ENCODE data around the gene C13orf46. TPM values are rescaled to one million over a fixed set of nuclear protein-coding genes. Genes with fewer than 3 reads are reported as not detected.
A peak's percentile ranks its signal among the peaks of the same experiment; 100 is the strongest.

C13orf46 gene
- total RNA-seq, 3 donors from 2014 or later, result 0.16 to 0.73 (median 0.66) TPM

DNA sequence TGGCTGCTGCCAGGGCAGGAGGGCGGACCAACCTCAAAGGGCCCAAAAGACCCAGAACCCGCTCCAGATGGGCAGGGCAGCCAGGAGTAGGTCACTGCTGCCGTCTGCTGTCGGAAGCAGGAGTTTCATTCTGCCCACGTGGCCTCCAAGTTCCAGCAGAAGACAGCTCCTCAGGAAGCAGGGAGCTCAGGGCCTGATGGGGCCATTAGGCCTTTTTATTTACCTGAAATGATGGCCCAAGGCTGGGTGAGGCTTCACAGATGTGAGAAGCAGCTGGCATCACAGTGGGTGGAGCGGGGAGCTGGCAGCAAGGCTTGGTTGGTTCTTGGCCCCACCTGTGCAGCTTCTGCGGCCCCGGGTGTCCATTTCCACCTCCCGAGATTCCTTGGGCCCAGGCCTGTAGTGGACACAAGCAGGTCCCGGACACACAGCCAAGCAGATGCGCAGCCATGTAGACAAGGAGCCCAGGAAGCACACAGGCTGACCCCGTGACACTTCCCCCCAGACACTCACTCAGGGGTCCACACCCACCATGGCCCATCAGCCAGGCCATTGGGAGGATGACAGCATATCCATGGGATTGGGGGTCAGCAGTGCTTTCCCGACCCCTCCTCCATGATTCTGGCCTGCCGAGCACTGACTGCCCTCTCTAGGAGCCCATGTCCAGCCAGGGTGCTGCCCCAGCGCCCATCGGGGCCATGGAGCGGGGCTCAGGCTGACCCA is 26.4 kb downstream of the C13orf46 start:
- H3K27ac ChIP-seq, result peak overlapping the region in 1 of 2 donors; percentile 48
- no peaks in the 10 kb centered on the region for H3K27me3 ChIP-seq
- H3K4me3 ChIP-seq, result no peak overlapping the region
- intact Hi-C loops (cut with DNase I; ENCODE audit: low total_unique reads), result loop anchor here (10.0 kb wide), 1 partner anchor 133 kb away; no protein-coding TSS in a partner anchor
- H3K36me3 ChIP-seq, result no peaks in the 10 kb centered on the region
- peak in 2 of 3 donors; percentile 20 to 38 for TF ChIP-seq POLR2AphosphoS5 (IDR thresholded peaks at IDR 0.05)
- TF ChIP-seq POLR2A (IDR thresholded peaks at IDR 0.05), result no peak
- TF ChIP-seq, protein P1, sequence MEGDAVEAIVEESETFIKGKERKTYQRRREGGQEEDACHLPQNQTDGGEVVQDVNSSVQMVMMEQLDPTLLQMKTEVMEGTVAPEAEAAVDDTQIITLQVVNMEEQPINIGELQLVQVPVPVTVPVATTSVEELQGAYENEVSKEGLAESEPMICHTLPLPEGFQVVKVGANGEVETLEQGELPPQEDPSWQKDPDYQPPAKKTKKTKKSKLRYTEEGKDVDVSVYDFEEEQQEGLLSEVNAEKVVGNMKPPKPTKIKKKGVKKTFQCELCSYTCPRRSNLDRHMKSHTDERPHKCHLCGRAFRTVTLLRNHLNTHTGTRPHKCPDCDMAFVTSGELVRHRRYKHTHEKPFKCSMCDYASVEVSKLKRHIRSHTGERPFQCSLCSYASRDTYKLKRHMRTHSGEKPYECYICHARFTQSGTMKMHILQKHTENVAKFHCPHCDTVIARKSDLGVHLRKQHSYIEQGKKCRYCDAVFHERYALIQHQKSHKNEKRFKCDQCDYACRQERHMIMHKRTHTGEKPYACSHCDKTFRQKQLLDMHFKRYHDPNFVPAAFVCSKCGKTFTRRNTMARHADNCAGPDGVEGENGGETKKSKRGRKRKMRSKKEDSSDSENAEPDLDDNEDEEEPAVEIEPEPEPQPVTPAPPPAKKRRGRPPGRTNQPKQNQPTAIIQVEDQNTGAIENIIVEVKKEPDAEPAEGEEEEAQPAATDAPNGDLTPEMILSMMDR (IDR thresholded peaks at IDR 0.05), result peak; percentile 57 to 83 (median 82)
- peak in 1 of 2 donors; percentile 72 for DNase-seq (ENCODE audit: low spot score in 2 of 2)
- no peaks in the 10 kb centered on the region for H3K9me3 ChIP-seq
- peaks cover 0 to 5% of the 10 kb centered on the region in 2 donors for H3K4me1 ChIP-seq

DNA sequence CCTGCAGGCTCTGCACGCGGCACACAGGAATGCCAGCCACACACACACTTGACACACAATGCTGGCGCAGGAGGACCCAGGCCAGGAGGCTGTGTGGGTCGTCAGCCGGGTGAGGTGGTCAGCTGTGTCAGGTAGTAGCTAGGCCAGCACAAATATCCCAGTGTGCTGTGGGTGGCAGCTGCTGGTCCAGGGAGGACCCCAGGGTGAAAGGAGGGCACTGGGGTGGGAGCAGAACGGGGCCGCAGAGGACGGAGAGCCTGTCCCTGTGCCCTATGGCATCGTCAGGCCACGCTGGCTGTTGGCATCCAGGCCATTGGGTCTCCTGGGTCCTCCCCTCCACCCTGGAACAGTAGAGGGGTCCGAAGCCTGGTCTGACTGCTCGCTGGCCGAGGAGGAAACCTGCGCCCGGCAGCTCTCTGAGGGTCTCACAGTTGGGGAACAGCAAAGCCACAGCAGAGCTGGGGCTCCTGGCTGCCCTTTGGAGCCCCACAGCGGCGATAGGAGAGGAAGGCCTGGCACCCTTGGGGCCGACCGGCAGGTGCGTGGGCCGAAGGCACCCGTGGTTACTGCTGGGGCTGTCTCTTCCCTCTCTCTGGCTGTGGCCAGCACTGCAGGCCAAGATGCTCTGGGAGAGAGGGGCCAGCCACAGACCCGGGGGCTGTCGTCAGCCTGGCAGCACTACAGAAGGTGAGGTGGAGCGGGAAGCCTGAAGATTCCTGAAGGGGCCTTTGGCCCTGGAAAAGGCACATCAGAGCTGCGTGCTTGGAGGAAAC is 27.3 kb downstream of the C13orf46 start:
- no peak for TF ChIP-seq POLR2AphosphoS5 (IDR thresholded peaks at IDR 0.05)
- no peak for TF ChIP-seq POLR2A (IDR thresholded peaks at IDR 0.05)
- TF ChIP-seq, protein P1 (IDR thresholded peaks at IDR 0.05), result no peak
- Histone ChIP-seq H3K4me1 (peaks cover 0 to 5% of the 10 kb centered on the region in 2 donors), H3K36me3 (no peaks in the 10 kb centered on the region), H3K4me3 (no peak overlapping the region), H3K27ac (peak overlapping the region in 1 of 2 donors; percentile 48), H3K9me3 (no peaks in the 10 kb centered on the region), H3K27me3 (no peaks in the 10 kb centered on the region)
- DNase-seq (ENCODE audit: low spot score in 2 of 2), result no peak
- intact Hi-C loops (cut with DNase I; ENCODE audit: low total_unique reads), result loop anchor here (10.0 kb wide), 1 partner anchor 132 kb away; no protein-coding TSS in a partner anchor

DNA sequence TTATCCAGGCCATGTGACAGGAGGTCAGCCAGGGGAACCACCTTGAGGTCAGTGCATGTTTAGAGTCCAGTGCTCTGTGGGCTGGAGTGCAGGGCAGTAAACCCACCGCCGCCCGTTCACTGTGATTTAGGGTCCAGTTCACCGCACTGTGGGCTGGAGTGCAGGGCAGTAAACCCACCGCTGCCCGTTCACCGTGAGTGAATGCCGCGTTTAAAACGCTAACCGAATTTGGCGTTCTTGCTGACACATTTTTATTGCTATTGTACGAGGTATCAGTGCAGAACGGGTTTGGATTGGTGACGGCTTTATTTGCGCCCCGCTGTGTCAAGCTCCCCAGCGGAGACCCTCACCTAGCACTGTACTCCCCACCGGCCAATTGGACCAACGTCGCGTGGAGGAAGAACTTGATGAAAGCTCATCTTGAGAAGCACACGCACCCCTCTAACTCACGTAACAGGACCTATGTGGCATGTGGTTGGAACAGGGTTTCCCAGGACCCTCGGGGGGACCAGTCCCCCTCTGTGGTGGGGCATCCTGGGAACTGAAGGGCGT is 27.9 kb downstream of the C13orf46 start:
- H3K36me3 ChIP-seq, result no peaks in the 10 kb centered on the region
- H3K4me3 ChIP-seq, result no peak overlapping the region
- H3K4me1 ChIP-seq, result peaks cover 0 to 5% of the 10 kb centered on the region in 2 donors
- H3K9me3 ChIP-seq, result no peaks in the 10 kb centered on the region
- TF ChIP-seq POLR2AphosphoS5 (IDR thresholded peaks at IDR 0.05), result no peak
- TF ChIP-seq, protein P1 (IDR thresholded peaks at IDR 0.05), result no peak
- no peak for TF ChIP-seq POLR2A (IDR thresholded peaks at IDR 0.05)
- DNase-seq (ENCODE audit: low spot score in 2 of 2), result no peak
- no peaks in the 10 kb centered on the region for H3K27me3 ChIP-seq
- intact Hi-C loops (cut with DNase I; ENCODE audit: low total_unique reads), result loop anchor here (10.0 kb wide), 1 partner anchor 131 kb away; no protein-coding TSS in a partner anchor
- H3K27ac ChIP-seq, result no peak overlapping the region

DNA sequence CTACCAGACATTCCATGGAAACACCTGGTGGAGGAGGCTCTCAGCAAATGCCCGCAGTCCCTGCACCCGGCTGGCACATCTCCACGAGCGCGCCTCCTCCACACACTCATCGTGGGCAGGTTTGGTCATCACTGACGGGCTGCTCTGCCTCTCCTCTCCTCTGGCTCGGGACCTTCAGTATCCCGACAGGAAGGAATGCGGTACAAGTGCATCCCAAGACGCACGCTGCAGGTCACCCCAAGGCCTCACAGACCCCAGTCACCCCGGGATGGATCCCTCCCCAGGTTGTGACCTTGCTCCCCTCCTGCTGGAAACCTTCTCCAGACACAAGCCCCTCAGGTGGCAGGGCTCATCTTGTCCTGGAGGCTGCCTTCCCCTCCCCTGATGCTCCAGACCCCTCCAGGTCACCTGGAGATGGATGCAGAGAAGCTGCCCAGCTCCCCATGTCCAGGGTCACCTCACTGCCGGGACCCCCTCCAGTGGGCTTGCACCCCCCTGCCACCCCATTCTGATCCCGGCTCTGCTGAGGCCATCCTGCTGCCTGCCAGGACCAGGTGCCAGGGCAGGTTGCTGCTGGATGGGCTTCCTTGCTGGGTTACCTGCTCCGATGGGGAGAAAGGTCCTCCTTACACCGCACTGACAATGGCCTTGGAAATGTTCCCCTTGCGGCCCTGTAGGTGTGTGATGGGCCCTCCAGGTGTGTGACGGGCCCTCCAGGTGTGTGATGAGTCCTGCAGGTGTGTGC is 29.9 kb downstream of the C13orf46 start:
- Histone ChIP-seq H3K27me3 (no peaks in the 10 kb centered on the region), H3K36me3 (no peaks in the 10 kb centered on the region), H3K4me3 (no peak overlapping the region), H3K9me3 (no peaks in the 10 kb centered on the region), H3K4me1 (peaks cover 0 to 5% of the 10 kb centered on the region in 2 donors), H3K27ac (no peak overlapping the region)
- DNase-seq (ENCODE audit: low spot score in 2 of 2), result no peak
- TF ChIP-seq POLR2AphosphoS5 (IDR thresholded peaks at IDR 0.05) (no peak), POLR2A (IDR thresholded peaks at IDR 0.05) (no peak)
- TF ChIP-seq, protein P1 (IDR thresholded peaks at IDR 0.05), result no peak
- intact Hi-C loops (cut with DNase I; ENCODE audit: low total_unique reads), result loop anchor here (10.0 kb wide), 1 partner anchor 129 kb away; no protein-coding TSS in a partner anchor
